ENCODE results near the gene KLHL10.

The KLHL10 gene

GRCh38 chr17:41797377-41797776, 40.2 kb upstream of the KLHL10 start:
- no peak for DNase-seq (ENCODE audit: low read depth in 2 of 2)
- TF ChIP-seq CTCF (IDR thresholded peaks at IDR 0.05; ENCODE audit: low read depth, low read length) = no peak
- H3K4me3 ChIP-seq (replicated peaks in 1 of 2; ENCODE audit: low read depth in 2 of 2, low read length in 2 of 2) = no peak overlapping the region

- H3K4me3 ChIP-seq (replicated peaks in 1 of 2; ENCODE audit: low read depth in 2 of 2, low read length in 2 of 2) = no peak overlapping the region
- TF ChIP-seq CTCF (IDR thresholded peaks at IDR 0.05; ENCODE audit: low read depth, low read length) = no peak
- DNase-seq (ENCODE audit: low read depth in 2 of 2) = no peak
Observed at GRCh38 chr17:41799366-41799765, 38.3 kb upstream of the KLHL10 start.

- no peak overlapping the region for H3K4me3 ChIP-seq (replicated peaks in 1 of 2; ENCODE audit: low read depth in 2 of 2, low read length in 2 of 2)
- DNase-seq (ENCODE audit: low read depth in 2 of 2) = peak; percentile 43 to 58
- no peak for TF ChIP-seq CTCF (IDR thresholded peaks at IDR 0.05; ENCODE audit: low read depth, low read length)
Observed at GRCh38 chr17:41800601-41801373, 36.8 kb upstream of the KLHL10 start.

- DNase-seq (ENCODE audit: low read depth in 2 of 2) = peak; percentile 79 to 82
- peak; percentile 92 for TF ChIP-seq CTCF (IDR thresholded peaks at IDR 0.05; ENCODE audit: low read depth, low read length)
- no peak overlapping the region for H3K4me3 ChIP-seq (replicated peaks in 1 of 2; ENCODE audit: low read depth in 2 of 2, low read length in 2 of 2)
Observed at GRCh38 chr17:41801374-41802271, 36.0 kb upstream of the KLHL10 start.

- no peak for DNase-seq (ENCODE audit: low read depth in 2 of 2)
- no peak overlapping the region for H3K4me3 ChIP-seq (replicated peaks in 1 of 2; ENCODE audit: low read depth in 2 of 2, low read length in 2 of 2)
- TF ChIP-seq CTCF (IDR thresholded peaks at IDR 0.05; ENCODE audit: low read depth, low read length) = no peak
Observed at GRCh38 chr17:41803049-41804020, 34.3 kb upstream of the KLHL10 start.

Data from cardiac fibroblast (primary cell).